ENCODE results near the gene MRPL12. TPM values are rescaled to one million over a fixed set of nuclear protein-coding genes. Genes with fewer than 3 reads are reported as not detected.

The MRPL12 gene
- total and polyA plus RNA-seq, 10 donors = 36.2 to 160 (median 52.2) TPM

DNA sequence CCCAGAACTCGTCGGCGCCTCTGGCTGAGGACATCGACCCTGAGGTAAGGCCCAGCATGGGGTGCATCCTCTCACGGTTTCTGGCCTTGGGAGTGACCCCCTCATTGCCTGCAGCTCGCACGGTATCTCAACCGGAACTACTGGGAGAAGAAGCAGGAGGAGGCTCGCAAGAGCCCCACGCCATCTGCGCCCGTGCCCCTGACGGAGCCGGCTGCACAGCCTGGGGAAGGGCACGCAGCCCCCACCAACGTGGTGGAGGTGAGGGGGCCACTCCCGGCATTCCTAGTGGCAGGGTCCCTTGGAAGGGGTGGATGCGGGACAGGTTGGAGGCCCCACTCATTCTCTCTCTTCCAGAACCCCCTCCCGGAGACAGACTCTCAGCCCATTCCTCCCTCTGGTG lies 8.4 kb upstream of the MRPL12 start:
- Histone ChIP-seq H3K4me3 (no peak overlapping the region), H3K36me3 (peaks cover 3 to 100% (median 99%) of the 10 kb centered on the region in 6 donors), H3K4me1 (peaks cover 0 to 9% (median 0%) of the 10 kb centered on the region in 6 donors), H3K27me3 (replicated peaks in 1 of 7) (no peaks in the 10 kb centered on the region), H3K27ac (no peak overlapping the region), H3K9me3 (no peaks in the 10 kb centered on the region)
- TF ChIP-seq, protein P1, sequence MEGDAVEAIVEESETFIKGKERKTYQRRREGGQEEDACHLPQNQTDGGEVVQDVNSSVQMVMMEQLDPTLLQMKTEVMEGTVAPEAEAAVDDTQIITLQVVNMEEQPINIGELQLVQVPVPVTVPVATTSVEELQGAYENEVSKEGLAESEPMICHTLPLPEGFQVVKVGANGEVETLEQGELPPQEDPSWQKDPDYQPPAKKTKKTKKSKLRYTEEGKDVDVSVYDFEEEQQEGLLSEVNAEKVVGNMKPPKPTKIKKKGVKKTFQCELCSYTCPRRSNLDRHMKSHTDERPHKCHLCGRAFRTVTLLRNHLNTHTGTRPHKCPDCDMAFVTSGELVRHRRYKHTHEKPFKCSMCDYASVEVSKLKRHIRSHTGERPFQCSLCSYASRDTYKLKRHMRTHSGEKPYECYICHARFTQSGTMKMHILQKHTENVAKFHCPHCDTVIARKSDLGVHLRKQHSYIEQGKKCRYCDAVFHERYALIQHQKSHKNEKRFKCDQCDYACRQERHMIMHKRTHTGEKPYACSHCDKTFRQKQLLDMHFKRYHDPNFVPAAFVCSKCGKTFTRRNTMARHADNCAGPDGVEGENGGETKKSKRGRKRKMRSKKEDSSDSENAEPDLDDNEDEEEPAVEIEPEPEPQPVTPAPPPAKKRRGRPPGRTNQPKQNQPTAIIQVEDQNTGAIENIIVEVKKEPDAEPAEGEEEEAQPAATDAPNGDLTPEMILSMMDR (IDR thresholded peaks at IDR 0.05 in 8 of 11, conservative IDR thresholded peaks at IDR 0.05 in 3 of 11) = no peak
- TF ChIP-seq POLR2A (IDR thresholded peaks at IDR 0.05) = no peak
- intact Hi-C loops (cut with DNase I; ENCODE audit: low total_unique reads) = no loop called here
- no peak for DNase-seq
- WGBS, 5 donors = 91 to 98% (median 94%) methylated on average over 17 to 19 of the region's 19 CpGs

DNA sequence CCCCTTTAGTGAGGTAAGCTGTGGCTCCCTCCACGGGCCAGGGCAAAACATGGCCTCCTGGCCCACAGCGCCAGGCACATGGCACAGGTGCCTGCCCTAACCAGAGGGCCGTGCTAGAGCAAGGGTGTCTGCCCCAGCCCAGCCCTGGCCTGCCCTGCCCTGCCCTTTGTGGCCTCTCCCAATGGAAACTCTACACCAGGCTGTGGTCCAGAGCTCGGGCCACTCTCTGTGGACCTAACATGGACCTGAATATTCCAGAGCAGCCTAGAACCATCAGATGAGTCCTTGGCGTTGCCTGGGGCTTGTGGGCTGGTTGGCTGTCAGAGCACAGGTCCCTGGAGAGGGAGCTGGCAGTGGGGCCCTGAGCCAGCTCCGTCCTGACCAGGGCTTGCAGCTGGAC lies 8.0 kb upstream of the MRPL12 start:
- Histone ChIP-seq H3K4me1 (peaks cover 0 to 9% (median 0%) of the 10 kb centered on the region in 6 donors), H3K27me3 (replicated peaks in 1 of 7) (no peaks in the 10 kb centered on the region), H3K4me3 (no peak overlapping the region), H3K9me3 (no peaks in the 10 kb centered on the region), H3K36me3 (peaks cover 3 to 100% (median 98%) of the 10 kb centered on the region in 6 donors), H3K27ac (no peak overlapping the region)
- 89 to 100% (median 93%) methylated on average over 2 to 6 of the region's 6 CpGs for WGBS, 5 donors
- TF ChIP-seq POLR2A (IDR thresholded peaks at IDR 0.05) = no peak
- TF ChIP-seq POLR2AphosphoS5 (IDR thresholded peaks at IDR 0.05) = no peak
- TF ChIP-seq, protein P1 (IDR thresholded peaks at IDR 0.05 in 8 of 11, conservative IDR thresholded peaks at IDR 0.05 in 3 of 11) = no peak
- no peak for DNase-seq
- intact Hi-C loops (cut with DNase I; ENCODE audit: low total_unique reads) = no loop called here

DNA sequence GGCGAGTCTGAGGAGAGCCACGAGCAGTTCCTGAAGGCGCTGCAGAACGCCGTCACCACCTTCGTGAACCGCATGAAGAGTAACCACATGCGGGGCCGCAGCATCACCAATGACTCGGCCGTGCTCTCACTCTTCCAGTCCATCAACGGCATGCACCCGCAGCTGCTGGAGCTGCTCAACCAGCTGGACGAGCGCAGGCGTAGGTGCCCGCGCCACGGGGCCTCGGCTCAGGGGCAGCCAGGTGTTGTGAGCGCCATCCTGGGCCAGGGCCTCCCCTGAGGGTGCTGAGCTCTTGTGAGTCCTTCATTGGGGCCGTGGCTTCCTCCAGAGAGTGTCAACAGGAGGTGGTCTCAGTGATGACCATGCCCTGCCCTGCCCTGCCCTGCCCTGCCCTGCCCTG lies 7.4 kb upstream of the MRPL12 start:
- DNase-seq = no peak
- WGBS, 5 donors = 92 to 100% (median 95%) methylated on average over 10 to 22 of the region's 22 CpGs; no CpG with 5 or more reads in 1 of the 5 donors
- H3K36me3 ChIP-seq = peaks cover 3 to 100% (median 98%) of the 10 kb centered on the region in 6 donors
- H3K4me1 ChIP-seq = peaks cover 0 to 15% (median 5%) of the 10 kb centered on the region in 6 donors
- TF ChIP-seq POLR2A (IDR thresholded peaks at IDR 0.05) = no peak
- peak in 1 of 3 donors; percentile 50 for TF ChIP-seq POLR2AphosphoS5 (IDR thresholded peaks at IDR 0.05)
- no peak overlapping the region for H3K4me3 ChIP-seq
- intact Hi-C loops (cut with DNase I; ENCODE audit: low total_unique reads) = no loop called here
- H3K27ac ChIP-seq = no peak overlapping the region
- H3K27me3 ChIP-seq (replicated peaks in 1 of 7) = no peaks in the 10 kb centered on the region
- H3K9me3 ChIP-seq = no peaks in the 10 kb centered on the region

DNA sequence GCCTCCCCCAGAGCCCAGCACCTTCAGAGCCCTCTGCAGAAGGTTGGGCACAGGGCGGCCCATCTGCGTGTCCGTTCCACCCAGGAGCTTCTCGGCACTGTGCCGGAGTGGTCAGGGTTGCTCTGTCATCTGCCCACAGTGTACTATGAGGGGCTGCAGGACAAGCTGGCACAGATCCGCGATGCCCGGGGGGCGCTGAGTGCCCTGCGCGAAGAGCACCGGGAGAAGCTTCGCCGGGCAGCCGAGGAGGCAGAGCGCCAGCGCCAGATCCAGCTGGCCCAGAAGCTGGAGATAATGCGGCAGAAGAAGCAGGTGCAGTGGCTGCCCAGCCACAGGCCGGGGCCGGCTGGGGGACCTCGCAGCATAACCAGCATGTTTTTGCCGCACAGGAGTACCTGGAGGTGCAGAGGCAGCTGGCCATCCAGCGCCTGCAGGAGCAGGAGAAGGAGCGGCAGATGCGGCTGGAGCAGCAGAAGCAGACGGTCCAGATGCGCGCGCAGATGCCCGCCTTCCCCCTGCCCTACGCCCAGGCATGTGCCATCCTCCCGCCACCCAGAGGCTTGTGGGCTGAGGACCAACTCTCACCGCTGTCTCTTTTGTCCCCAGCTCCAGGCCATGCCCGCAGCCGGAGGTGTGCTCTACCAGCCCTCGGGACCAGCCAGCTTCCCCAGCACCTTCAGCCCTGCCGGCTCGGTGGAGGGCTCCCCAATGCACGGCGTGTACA lies 6.8 kb upstream of the MRPL12 start:
- Histone ChIP-seq H3K4me1 (peaks cover 1 to 20% (median 10%) of the 10 kb centered on the region in 6 donors), H3K36me3 (peaks cover 3 to 100% (median 98%) of the 10 kb centered on the region in 6 donors), H3K9me3 (no peaks in the 10 kb centered on the region), H3K27ac (no peak overlapping the region), H3K27me3 (replicated peaks in 1 of 7) (no peaks in the 10 kb centered on the region), H3K4me3 (no peak overlapping the region)
- no peak for TF ChIP-seq POLR2A (IDR thresholded peaks at IDR 0.05)
- intact Hi-C loops (cut with DNase I; ENCODE audit: low total_unique reads) = no loop called here
- DNase-seq = no peak
- WGBS, 5 donors = 94 to 97% (median 96%) methylated on average over 21 to 40 of the region's 40 CpGs

DNA sequence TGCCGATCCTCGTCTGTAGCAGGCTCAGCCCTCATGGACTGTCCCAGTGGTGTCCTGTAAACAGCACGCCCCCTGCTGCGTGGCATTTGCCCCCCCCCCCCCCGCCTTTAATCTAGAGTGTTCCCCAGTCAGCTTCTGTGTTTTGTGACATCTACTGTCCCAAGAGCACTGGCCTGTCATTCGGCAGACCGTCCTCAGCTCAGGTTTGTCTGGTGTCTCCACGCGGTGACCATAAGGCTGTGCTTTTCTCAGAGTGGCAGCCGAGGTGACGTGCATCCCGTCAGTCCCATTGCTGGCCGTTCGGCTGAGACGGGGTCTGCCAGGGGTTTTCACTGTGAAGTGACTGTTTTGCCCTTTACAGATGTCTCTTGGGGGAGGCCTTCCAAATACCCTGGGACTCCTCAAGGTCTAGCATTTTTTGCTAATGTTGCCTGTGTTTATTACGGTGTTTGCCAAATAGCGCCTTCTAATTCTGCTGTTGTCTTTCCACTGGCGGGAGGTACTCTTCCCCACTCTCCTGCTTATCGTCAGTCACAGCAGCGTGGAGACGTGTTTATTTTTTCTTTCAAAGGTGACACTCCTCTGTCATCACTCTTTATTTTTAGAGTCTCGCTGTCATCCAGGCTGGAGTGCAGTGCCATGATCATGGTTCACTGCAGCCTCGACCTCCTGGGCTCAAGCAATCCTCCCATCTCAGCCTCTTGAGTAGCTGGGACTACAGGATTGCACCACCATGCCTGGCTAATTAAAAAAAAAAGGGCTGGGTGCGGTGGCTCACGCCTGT lies 5.7 kb upstream of the MRPL12 start:
- Histone ChIP-seq H3K36me3 (peaks cover 3 to 96% (median 92%) of the 10 kb centered on the region in 6 donors), H3K9me3 (no peaks in the 10 kb centered on the region), H3K27me3 (replicated peaks in 1 of 7) (no peaks in the 10 kb centered on the region), H3K4me3 (no peak overlapping the region), H3K27ac (no peak overlapping the region), H3K4me1 (peaks cover 12 to 31% (median 21%) of the 10 kb centered on the region in 6 donors)
- no peak for DNase-seq
- no peak for TF ChIP-seq POLR2AphosphoS5 (IDR thresholded peaks at IDR 0.05)
- TF ChIP-seq, protein P1 (IDR thresholded peaks at IDR 0.05 in 8 of 11, conservative IDR thresholded peaks at IDR 0.05 in 3 of 11) = no peak
- no peak for TF ChIP-seq POLR2A (IDR thresholded peaks at IDR 0.05)
- whole genome bisulfite sequencing, 5 donors = 82 to 92% (median 90%) methylated on average over 24 to 25 of the region's 25 CpGs
- intact Hi-C loops (cut with DNase I; ENCODE audit: low total_unique reads) = no loop called here
